ENCODE results near the gene SPTB.

Gene SPTB

DNA sequence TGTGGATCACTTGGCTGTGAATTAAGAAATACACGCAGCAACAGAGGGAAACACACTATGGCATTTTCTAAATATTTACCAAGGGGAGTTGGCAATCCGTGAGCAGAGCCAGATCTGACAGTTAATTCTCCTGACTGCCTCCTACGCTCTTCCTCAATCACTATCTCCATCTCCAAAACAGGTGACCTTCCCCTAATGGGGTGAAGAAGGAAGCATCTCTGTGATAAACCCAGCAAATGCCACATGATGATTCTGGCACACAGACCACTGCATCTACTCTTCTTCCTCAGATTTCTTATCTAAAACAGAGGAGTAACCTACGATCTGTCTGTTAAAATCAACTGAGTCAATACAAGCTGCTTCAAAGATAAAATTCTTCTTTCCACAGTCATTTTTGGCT lies 4.4 kb downstream of the SPTB start:
- no peak for DNase-seq (ENCODE audit: low spot score in 2 of 2)
- peaks cover 8% of the 10 kb centered on the region for H3K4me1 ChIP-seq
- in situ Hi-C loops (cut with MboI; ENCODE audit: low sequenced_read_pairs), result loop anchor here (25.0 kb wide), 1 partner anchor 538 kb away; no protein-coding TSS in a partner anchor
- H3K4me3 ChIP-seq, result no peak overlapping the region
- no peaks in the 10 kb centered on the region; the same call in 1 of the 2 replicates for H3K27me3 ChIP-seq (ENCODE audit: low read depth)
- no peaks in the 10 kb centered on the region for H3K36me3 ChIP-seq (replicated peaks)
- no peaks in the 10 kb centered on the region for H3K9me3 ChIP-seq

DNA sequence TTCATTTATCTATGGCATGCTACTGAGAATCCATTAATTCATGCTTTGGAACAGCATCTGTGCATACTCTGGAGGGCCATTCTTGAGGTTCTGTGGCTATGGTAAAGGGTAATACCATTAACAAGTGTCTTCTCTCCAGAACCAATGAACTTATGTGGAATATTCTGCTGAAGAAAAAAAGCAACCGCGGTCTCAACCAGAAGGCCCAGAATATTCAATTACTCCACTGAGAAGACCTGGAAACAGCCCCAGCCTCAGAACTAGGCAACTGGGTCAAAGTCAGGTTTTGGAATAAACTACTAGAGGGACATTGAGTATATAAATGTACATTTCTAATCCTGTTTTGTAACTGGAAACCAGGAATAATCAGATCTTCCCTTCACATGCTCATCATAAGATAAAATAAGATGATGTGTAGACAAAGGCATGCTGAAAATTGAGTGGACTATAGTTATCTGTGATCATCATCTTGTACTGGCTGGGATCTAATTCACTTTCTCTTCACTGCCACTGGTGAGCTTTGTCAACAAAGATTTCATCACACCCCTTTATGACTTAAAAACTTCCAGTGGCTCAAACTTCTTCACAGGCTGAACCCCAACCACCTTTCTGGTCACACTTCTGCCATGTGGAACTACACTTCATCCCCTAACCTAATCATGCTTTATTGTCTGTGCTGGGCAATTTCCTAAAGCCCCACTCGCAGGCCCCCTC lies 6.0 kb downstream of the SPTB start:
- Histone ChIP-seq H3K9me3 (no peaks in the 10 kb centered on the region), H3K4me3 (no peak overlapping the region), H3K36me3 (replicated peaks) (no peaks in the 10 kb centered on the region), H3K4me1 (peaks cover 8% of the 10 kb centered on the region), H3K27me3 (ENCODE audit: low read depth) (no peaks in the 10 kb centered on the region; the same call in 1 of the 2 replicates)
- no peak for DNase-seq (ENCODE audit: low spot score in 2 of 2)
- in situ Hi-C loops (cut with MboI; ENCODE audit: low sequenced_read_pairs), result no loop called here

DNA sequence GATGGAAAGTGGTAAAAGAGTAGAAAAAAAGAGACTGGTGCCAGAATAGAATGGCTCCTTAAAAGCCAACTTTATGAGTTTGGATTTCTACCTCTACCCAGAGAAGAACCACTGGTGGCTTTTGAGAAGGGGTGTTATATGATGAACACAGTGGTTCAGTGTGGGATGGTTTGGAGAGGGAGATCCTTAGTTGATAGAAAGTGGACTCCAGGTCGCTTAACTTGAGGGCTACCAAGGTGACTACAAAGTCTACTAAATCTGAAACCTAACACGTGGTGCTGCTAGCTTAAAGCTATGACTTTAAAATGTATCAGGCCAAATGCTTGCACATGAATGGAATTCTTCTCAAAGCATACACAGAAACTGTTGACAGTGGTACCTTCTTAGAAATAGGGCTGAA lies 8.4 kb downstream of the SPTB start:
- H3K9me3 ChIP-seq, result no peaks in the 10 kb centered on the region
- DNase-seq (ENCODE audit: low spot score in 2 of 2), result no peak
- H3K27me3 ChIP-seq (ENCODE audit: low read depth), result no peaks in the 10 kb centered on the region; the same call in 1 of the 2 replicates
- H3K4me1 ChIP-seq, result peaks cover 8% of the 10 kb centered on the region
- no peak overlapping the region for H3K4me3 ChIP-seq
- no peaks in the 10 kb centered on the region for H3K36me3 ChIP-seq (replicated peaks)
- in situ Hi-C loops (cut with MboI; ENCODE audit: low sequenced_read_pairs), result no loop called here

DNA sequence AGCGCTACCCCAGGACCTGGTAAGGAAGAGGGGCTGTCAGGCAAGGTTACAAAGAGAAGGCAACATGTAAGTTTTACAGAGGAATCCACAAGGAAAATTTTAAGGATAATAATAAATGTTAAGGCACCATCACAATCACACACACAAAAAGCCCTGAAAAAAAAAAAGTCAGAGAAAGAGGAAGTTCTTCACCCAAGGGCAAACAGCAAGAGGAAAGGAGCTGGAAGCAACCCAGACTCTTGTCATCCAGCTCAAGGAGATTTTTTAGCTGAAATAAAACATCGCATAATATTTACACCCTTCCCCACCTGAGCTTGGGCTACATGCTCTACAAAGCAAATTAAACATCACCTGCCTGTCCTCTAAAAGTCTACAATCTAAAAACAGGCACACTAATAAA lies 9.5 kb downstream of the SPTB start:
- H3K4me3 ChIP-seq, result no peak overlapping the region
- in situ Hi-C loops (cut with MboI; ENCODE audit: low sequenced_read_pairs), result no loop called here
- DNase-seq (ENCODE audit: low spot score in 2 of 2), result no peak

DNA sequence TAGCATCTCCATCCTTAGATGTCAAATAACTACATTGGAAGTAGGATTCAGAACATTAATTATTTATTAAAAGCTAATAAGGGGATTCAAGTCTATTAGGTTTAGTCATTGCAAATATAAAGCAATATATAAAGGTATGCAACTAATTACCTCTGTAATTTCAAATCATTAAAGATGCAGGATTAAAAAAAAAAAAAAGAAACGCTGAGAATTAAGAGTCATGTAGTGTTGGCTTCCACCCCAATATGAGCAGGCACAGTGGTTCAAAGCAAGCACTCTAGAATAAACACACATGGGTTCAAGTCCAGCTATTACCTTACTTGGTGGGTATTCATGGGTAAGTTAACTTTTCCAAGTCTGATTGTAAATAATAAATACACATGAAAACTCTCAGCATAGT lies 10.9 kb downstream of the SPTB start:
- Histone ChIP-seq H3K4me3 (no peak overlapping the region), H3K4me1 (no peaks in the 10 kb centered on the region), H3K36me3 (replicated peaks) (no peaks in the 10 kb centered on the region), H3K27me3 (ENCODE audit: low read depth) (no peaks in the 10 kb centered on the region; the same call in 1 of the 2 replicates), H3K9me3 (no peaks in the 10 kb centered on the region)
- in situ Hi-C loops (cut with MboI; ENCODE audit: low sequenced_read_pairs), result no loop called here
- no peak for DNase-seq (ENCODE audit: low spot score in 2 of 2)

More for the DNA sequence above, 9.5 kb downstream of the SPTB start:
- H3K27me3 ChIP-seq (ENCODE audit: low read depth), result no peaks in the 10 kb centered on the region; the same call in 1 of the 2 replicates
- H3K36me3 ChIP-seq (replicated peaks), result no peaks in the 10 kb centered on the region
- H3K9me3 ChIP-seq, result no peaks in the 10 kb centered on the region
- H3K4me1 ChIP-seq, result peaks cover 8% of the 10 kb centered on the region

DNA sequence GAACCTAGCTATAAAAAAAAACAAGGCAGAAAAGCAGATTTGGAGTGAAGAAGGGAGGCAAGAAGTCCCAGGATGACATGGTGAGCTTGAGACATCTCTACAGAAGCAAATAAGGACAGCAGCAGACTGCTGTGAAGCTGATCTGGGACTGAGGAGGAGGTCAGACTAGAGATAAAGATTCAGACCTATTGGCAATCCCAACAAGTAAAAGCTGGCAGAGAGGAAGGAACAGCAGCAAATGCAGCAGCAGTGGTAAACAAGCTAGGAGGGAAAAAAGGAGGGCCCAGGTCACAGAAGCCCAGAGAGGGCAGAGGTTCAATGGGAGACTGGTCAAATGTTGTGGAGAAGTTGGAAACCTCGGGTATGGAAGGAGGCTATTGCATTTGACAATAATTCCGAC lies 11.3 kb downstream of the SPTB start:
- Histone ChIP-seq H3K4me1 (no peaks in the 10 kb centered on the region), H3K4me3 (no peak overlapping the region), H3K9me3 (no peaks in the 10 kb centered on the region), H3K27me3 (ENCODE audit: low read depth) (no peaks in the 10 kb centered on the region; the same call in 1 of the 2 replicates), H3K36me3 (replicated peaks) (no peaks in the 10 kb centered on the region)
- in situ Hi-C loops (cut with MboI; ENCODE audit: low sequenced_read_pairs), result no loop called here
- DNase-seq (ENCODE audit: low spot score in 2 of 2), result no peak

DNA sequence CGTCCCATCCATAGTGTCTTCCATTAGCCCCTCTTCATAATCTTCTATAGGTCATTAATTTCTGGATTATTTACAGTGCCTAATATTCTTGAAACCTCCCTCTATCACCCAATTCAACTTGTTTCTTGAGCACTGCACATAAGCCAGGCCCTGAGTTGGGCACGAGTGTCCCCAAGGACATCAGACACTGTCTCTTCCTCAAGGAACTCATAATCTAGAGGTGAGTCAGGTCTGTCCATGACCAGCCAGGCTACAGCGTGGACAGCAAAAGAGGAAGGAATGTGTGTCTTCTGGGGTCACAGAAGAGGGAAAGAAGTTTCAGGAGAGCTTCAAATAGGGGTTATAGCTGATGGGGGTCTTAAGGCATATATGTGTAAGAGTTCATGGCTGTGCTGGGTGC lies 12.5 kb downstream of the SPTB start:
- Histone ChIP-seq H3K36me3 (replicated peaks) (no peaks in the 10 kb centered on the region), H3K9me3 (no peaks in the 10 kb centered on the region), H3K4me3 (no peak overlapping the region), H3K27me3 (ENCODE audit: low read depth) (no peaks in the 10 kb centered on the region; the same call in 1 of the 2 replicates), H3K4me1 (no peaks in the 10 kb centered on the region)
- in situ Hi-C loops (cut with MboI; ENCODE audit: low sequenced_read_pairs), result no loop called here
- DNase-seq (ENCODE audit: low spot score in 2 of 2), result no peak

DNA sequence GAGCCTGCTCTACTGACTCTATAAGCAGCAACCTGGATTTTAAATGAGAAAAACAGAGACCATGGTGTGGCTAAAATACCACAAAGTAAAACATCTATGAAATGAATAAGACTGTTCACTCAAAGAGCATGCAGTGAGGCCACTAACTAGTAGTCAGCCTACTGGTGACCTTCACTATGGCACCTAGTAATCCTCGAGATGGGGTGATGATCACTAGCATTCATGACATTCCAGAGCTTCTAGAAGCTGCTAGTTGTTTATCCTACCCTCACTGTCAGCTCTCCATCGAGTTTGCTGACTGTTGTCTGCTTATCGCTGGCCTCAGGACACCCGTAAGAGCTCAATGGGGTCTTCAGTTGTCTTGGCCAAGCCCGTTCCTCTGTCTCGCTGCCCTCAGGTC lies 13.7 kb downstream of the SPTB start:
- in situ Hi-C loops (cut with MboI; ENCODE audit: low sequenced_read_pairs), result no loop called here
- Histone ChIP-seq H3K36me3 (replicated peaks) (no peaks in the 10 kb centered on the region), H3K9me3 (no peaks in the 10 kb centered on the region), H3K4me3 (no peak overlapping the region), H3K4me1 (no peaks in the 10 kb centered on the region), H3K27me3 (ENCODE audit: low read depth) (no peaks in the 10 kb centered on the region; the same call in 1 of the 2 replicates)
- DNase-seq (ENCODE audit: low spot score in 2 of 2), result no peak

DNA sequence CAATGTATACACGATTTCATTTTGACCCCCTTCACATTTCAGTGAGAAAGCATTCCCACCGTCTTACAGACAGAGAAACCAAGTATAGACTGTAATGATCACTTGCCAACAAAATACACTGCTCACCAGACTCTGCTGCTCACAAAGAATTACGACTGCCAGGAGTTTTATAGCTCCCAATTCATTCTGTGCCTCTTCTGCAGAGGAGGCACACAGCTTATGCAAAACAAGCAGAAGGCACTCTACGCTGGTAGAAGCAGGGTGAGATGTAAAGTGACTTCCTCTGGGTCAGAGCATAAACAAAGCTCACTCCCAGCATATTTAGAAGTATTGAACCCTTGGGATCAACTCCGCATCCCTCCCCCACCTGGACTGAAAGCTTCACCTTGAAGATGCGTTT lies 14.6 kb downstream of the SPTB start:
- Histone ChIP-seq H3K36me3 (replicated peaks) (no peaks in the 10 kb centered on the region), H3K4me3 (no peak overlapping the region), H3K9me3 (no peaks in the 10 kb centered on the region), H3K4me1 (0 out of 2 replicates have a peak, but pooled peaks cover 2% of the 10 kb centered on the region), H3K27me3 (ENCODE audit: low read depth) (no peaks in the 10 kb centered on the region)
- DNase-seq (ENCODE audit: low spot score in 2 of 2), result no peak
- in situ Hi-C loops (cut with MboI; ENCODE audit: low sequenced_read_pairs), result no loop called here

DNA sequence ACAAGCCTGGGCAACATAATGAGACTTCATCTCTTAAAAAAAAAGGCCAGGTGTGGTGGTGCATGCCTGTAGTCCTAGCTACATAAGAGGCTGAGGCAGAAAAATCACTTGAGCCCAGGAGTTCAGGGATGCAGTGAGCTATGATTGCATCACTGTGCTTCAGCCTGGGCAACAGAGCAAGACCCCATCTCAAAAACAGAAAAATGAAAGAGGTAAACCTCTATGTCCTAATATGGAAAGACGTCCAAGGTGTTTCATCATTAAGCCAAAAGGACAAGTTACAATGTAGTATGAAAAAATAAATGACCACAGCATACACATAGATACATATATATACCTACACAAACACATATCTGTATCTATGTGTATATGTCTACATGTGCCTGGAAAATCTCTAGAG lies 15.4 kb downstream of the SPTB start:
- in situ Hi-C loops (cut with MboI; ENCODE audit: low sequenced_read_pairs), result no loop called here
- no peaks in the 10 kb centered on the region for H3K27me3 ChIP-seq (ENCODE audit: low read depth)
- no peaks in the 10 kb centered on the region for H3K9me3 ChIP-seq
- DNase-seq (ENCODE audit: low spot score in 2 of 2), result no peak
- no peak overlapping the region for H3K4me3 ChIP-seq
- H3K36me3 ChIP-seq (replicated peaks), result no peaks in the 10 kb centered on the region
- H3K4me1 ChIP-seq, result 0 out of 2 replicates have a peak, but pooled peaks cover 2% of the 10 kb centered on the region

DNA sequence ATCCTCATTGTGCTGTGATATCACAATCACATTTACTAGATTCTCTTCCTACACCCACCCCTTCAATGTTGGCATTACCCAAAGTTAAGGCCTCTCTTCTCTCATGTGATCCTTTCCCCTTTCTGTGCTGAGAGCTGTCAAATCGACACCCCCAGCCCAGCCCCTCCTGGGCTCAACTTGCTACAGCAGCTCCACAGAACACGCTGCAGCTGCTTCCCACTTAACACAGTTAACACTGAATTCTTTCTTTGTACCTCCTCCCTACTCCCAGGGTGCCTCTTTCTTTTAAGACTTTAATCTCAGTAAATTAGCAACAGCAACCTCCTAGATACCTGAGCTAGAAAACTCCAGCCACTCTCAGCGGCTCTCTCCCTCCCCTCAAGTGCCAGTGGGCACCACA lies 17.8 kb downstream of the SPTB start:
- no peaks in the 10 kb centered on the region for H3K36me3 ChIP-seq (replicated peaks)
- H3K4me3 ChIP-seq, result no peak overlapping the region
- H3K4me1 ChIP-seq, result 0 out of 2 replicates have a peak, but pooled peaks cover 2% of the 10 kb centered on the region
- H3K9me3 ChIP-seq, result no peaks in the 10 kb centered on the region
- DNase-seq (ENCODE audit: low spot score in 2 of 2), result no peak
- in situ Hi-C loops (cut with MboI; ENCODE audit: low sequenced_read_pairs), result no loop called here
- H3K27me3 ChIP-seq (ENCODE audit: low read depth), result no peaks in the 10 kb centered on the region

DNA sequence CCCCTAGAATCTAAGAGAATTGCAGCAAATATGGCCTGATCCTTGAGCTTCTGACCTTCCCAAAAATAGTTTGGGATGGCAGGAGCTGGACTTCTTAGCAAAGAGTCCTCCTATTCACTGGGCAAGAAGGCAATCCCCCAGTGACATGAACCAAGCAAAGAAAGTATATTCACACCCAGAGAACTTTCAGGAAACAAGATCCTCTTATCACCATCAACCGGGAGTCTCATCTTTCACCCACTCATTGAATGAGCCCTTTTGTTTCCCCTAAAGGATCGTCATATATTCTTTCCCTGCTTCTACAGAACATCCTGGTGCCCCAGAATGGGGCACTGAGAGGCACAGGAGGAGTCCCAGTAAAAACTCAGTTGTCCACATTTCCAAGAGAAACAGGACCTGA lies 19.7 kb downstream of the SPTB start:
- no peaks in the 10 kb centered on the region for H3K36me3 ChIP-seq (replicated peaks)
- no peak overlapping the region for H3K4me3 ChIP-seq
- no peaks in the 10 kb centered on the region for H3K9me3 ChIP-seq
- H3K4me1 ChIP-seq, result 0 out of 2 replicates have a peak, but pooled peaks cover 2% of the 10 kb centered on the region
- in situ Hi-C loops (cut with MboI; ENCODE audit: low sequenced_read_pairs), result no loop called here
- H3K27me3 ChIP-seq (ENCODE audit: low read depth), result no peaks in the 10 kb centered on the region
- DNase-seq (ENCODE audit: low spot score in 2 of 2), result no peak

DNA sequence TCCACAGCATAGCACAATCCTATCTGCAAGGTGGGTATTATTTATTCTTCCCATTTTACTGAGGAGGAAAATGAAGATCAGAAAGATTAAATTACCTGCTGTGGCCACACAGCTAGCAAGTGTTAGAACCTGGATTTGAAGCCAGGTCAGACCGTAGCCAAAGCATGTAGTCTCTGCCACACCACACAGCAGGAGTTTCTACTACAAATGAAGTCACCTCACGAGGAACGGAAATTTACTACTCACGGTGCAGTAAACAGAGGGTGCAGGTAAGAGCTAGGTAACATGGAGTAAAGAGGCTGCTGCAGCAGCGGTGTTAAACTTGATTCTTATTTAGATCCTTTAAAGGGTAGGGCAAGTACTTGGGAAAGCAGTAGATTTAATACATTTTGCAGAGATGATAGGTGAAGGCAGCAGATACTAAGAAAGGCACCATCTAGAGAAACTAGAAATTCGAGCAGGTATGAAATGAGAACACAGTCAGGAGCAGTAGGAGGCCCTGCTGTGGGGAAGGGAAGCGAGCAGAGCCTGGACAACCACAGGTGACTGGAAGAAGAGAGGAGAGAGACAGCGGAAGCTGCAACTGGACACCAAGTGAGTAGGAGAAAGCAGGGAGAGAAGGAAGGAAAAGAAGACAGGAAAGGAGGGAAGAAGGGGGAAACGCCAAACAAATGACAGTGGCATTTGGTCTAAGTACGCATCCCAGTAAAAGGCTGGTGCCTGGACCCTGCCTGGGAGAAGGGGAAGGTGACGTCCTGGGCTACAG lies 21.5 kb downstream of the SPTB start:
- no peak for DNase-seq (ENCODE audit: low spot score in 2 of 2)
- Histone ChIP-seq H3K4me1 (0 out of 2 replicates have a peak, but pooled peaks cover 2% of the 10 kb centered on the region), H3K27me3 (ENCODE audit: low read depth) (no peaks in the 10 kb centered on the region; the same call in 1 of the 2 replicates), H3K9me3 (no peaks in the 10 kb centered on the region), H3K4me3 (no peak overlapping the region), H3K36me3 (replicated peaks) (no peaks in the 10 kb centered on the region)
- in situ Hi-C loops (cut with MboI; ENCODE audit: low sequenced_read_pairs), result no loop called here

All from HAP-1 (cell line).